BE2C (cell line): ENCODE results near the gene MRPS10. TPM values are rescaled to one million over a fixed set of nuclear protein-coding genes. Genes with fewer than 3 reads are reported as not detected.
A peak's percentile ranks its signal among the peaks of the same experiment; 100 is the strongest.

Experiments used
- DNase-seq: peaks from one replicate; pipeline ENCODE4 v3.0.0-alpha.2; 2020
- H3K27me3 ChIP-seq: fragments of 250-450 bp; sonication (Bioruptor Pico); 2 replicates; pipeline ENCODE4 v1.5.1; 2020; ENCODE audit warnings: mild to moderate bottlenecking
- H3K36me3 ChIP-seq: fragments of 250-450 bp; sonication (Bioruptor Pico); 2 replicates; pipeline ENCODE4 v1.5.1; 2020; ENCODE audit warnings: mild to moderate bottlenecking
- H3K4me1 ChIP-seq: fragments of 250-450 bp; sonication (Bioruptor Pico); 2 replicates; pipeline ENCODE4 v1.5.1; 2020
- H3K4me3 ChIP-seq: 2 replicates; pipeline ENCODE4 v1.5.1; 2011; ENCODE audit warnings: low read depth, low read length
- H3K9me3 ChIP-seq: fragments of 250-450 bp; sonication (Bioruptor Pico); 2 replicates; pipeline ENCODE4 v1.5.1; 2020
- CTCF ChIP-seq: IDR thresholded peaks from 2 replicates; pipeline ENCODE4 v1.5.1; 2012; ENCODE audit warnings: mild to moderate bottlenecking, low read depth, low read length
- polyA plus RNA-seq: library from polyadenylated mRNA; unstranded; fragments of >200 nt; gene quantifications from one replicate; pipeline ENCODE4 v1.2.1, GENCODE V29; 2012; ENCODE audit warnings: low read depth, missing spikeins; ENCODE audit not compliant: insufficient read length, insufficient read depth

The MRPS10 gene
- polyA plus RNA-seq, result 52.2 TPM

- peak; percentile 93 for DNase-seq
- Histone ChIP-seq H3K36me3 (peaks cover 14% of the 10 kb centered on the region), H3K4me1 (no peaks in the 10 kb centered on the region), H3K4me3 (peak within 1 kb of the TSS; percentile 95), H3K27me3 (no peaks in the 10 kb centered on the region), H3K9me3 (no peaks in the 10 kb centered on the region)
- no peak for TF ChIP-seq CTCF
Observed at GRCh38 chr6:42217519-42218367, at the start of gene MRPS10. MRPS10 (minus strand) TSS chr6:42217861; CDS start chr6:42217849, 12 bp downstream.

DNA sequence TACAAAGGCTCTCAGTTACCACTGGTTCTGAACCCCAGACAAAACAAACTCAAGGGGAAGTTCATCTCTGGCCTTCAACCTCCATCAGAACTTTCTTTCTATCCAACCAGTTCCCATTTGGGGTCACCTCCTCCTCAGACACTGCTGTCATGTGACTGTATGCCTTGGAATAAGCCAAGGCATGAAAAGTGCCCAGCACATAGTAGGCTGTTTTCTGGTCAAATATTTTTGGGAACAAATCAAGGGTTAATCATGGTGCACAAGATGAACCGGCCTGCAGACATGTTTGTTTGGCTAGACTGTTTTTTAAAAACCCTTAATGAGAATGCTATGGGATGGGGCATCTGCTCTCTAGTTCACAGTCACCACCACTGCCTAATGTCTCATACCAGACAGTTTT lies 48.9 kb upstream of the MRPS10 start:
- H3K4me1 ChIP-seq, result peaks cover 3% of the 10 kb centered on the region; the same call in 1 of the 2 replicates
- H3K4me3 ChIP-seq, result no peak overlapping the region

DNA sequence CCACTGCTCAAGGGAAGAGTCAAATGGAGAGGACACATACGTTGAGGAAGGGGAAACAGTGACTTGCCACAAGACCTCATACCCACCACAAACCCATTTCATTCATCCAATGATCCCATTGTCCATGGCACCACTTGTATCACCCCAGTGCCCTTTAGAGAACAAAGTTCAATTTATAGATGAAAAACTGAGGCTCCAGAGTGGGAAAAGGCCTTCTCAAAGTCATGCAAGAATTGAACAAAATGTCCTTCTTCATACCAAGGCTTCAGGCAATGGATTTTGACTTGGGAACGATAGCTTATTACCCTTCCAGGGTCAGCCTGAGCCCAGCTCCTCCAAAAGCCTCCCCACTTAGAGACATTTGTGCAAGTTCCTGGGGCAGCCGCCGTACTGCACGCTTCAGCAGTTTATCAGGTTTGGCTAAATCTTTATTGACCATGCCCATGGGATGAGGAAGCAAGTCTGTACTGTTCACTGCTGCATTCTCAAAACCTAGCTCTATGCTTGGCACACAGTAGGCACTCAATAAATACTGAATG lies 47.3 kb upstream of the MRPS10 start:
- no peak for DNase-seq
- H3K9me3 ChIP-seq, result no peaks in the 10 kb centered on the region; the same call in 1 of the 2 replicates
- no peaks in the 10 kb centered on the region for H3K27me3 ChIP-seq
- TF ChIP-seq CTCF, result no peak
- H3K4me3 ChIP-seq, result no peak overlapping the region
- H3K36me3 ChIP-seq, result peaks cover 11% of the 10 kb centered on the region
- peaks cover 15% of the 10 kb centered on the region for H3K4me1 ChIP-seq

More for the DNA sequence above, 48.9 kb upstream of the MRPS10 start:
- H3K9me3 ChIP-seq, result no peaks in the 10 kb centered on the region
- H3K36me3 ChIP-seq, result peaks cover 6% of the 10 kb centered on the region
- no peaks in the 10 kb centered on the region for H3K27me3 ChIP-seq
- no peak for DNase-seq
- no peak for TF ChIP-seq CTCF

GRCh38 chr6:42264162-42264851 lies 46.6 kb upstream of the MRPS10 start:
- Histone ChIP-seq H3K4me1 (peaks cover 15% of the 10 kb centered on the region), H3K27me3 (no peaks in the 10 kb centered on the region), H3K9me3 (no peaks in the 10 kb centered on the region; the same call in 1 of the 2 replicates), H3K4me3 (no peak overlapping the region), H3K36me3 (peaks cover 11% of the 10 kb centered on the region)
- no peak for TF ChIP-seq CTCF
- no peak for DNase-seq

DNA sequence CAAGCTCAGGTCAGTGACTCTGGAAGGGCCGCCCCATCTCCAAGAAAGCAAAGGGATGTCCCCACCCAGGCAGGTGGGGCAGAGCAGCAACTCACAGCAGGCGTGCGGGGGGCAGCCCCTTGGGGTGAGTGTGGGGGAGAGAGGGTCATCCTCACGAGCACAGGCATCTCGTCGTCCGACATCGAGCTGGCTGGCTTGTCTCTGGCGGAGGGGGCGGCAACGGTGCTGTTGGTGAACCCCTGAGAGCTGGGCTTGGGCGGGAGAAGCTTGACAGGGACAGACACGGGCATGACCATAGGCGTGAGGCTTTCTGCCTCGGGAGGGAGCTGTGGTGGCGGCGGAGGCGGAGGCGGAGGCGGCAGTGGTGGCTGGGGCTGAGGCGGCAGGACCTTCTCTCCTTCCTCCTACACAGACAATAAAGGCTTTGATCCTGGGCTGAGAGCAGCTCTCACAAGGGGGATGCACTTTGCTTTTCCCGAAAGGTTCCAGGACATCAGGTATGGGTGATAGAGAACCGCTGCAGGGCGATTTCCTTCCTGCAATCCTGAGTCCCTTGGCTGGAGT lies 45.6 kb upstream of the MRPS10 start:
- no peak for TF ChIP-seq CTCF
- DNase-seq, result no peak
- H3K4me1 ChIP-seq, result peaks cover 15% of the 10 kb centered on the region
- no peaks in the 10 kb centered on the region for H3K27me3 ChIP-seq
- no peaks in the 10 kb centered on the region; the same call in 1 of the 2 replicates for H3K9me3 ChIP-seq
- H3K36me3 ChIP-seq, result peaks cover 11% of the 10 kb centered on the region
- no peak overlapping the region for H3K4me3 ChIP-seq
